Activated CD4-positive, alpha-beta memory T cell treated with anti-CD3 and anti-CD28 coated beads for 36 hours (primary cell): ENCODE results near the gene TIPIN. TPM values are rescaled to one million over a fixed set of nuclear protein-coding genes. Genes with fewer than 3 reads are reported as not detected.
"Not testable (repeated sequence)": the region's sequence is repeated elsewhere in the genome, so short reads cannot be mapped to it uniquely, and the experiment has no call there.

Experiments used
- CTCF ChIA-PET: fragments of 350-600 bp; sonication (Branson Sonifier 250); formaldehyde crosslinking; loops from one replicate; lab custom pipeline; 2021; ENCODE audit warnings: antibody characterized with exemption, inconsistent platforms; lab: Charles Lee
- POLR2A ChIA-PET: fragments of 350-600 bp; sonication (Branson Sonifier 250); formaldehyde crosslinking; loops from one replicate; lab custom pipeline; 2021; ENCODE audit warnings: antibody characterized with exemption; lab: Charles Lee
- DNase-seq: peaks from one replicate; pipeline ENCODE4 v3.0.0-alpha.2; 2020
- H3K27ac Mint-ChIP-seq: one replicate; pipeline ENCODE4 v1.8.0; 2021; ENCODE audit warnings: mixed read lengths
- H3K27me3 Mint-ChIP-seq: one replicate; pipeline ENCODE4 v1.8.0; 2021; ENCODE audit warnings: mixed read lengths
- H3K36me3 Mint-ChIP-seq: one replicate; pipeline ENCODE4 v1.8.0; 2021; ENCODE audit warnings: mixed read lengths
- H3K4me1 Mint-ChIP-seq: one replicate; pipeline ENCODE4 v1.8.0; 2021; ENCODE audit warnings: low read depth, mixed read lengths
- H3K4me3 Mint-ChIP-seq: one replicate; pipeline ENCODE4 v1.8.0; 2021; ENCODE audit warnings: mild to moderate bottlenecking, mixed read lengths
- H3K9me3 Mint-ChIP-seq: one replicate; pipeline ENCODE4 v1.8.0; 2021; ENCODE audit warnings: mixed read lengths
- intact Hi-C: fragments of 100-400 bp; cut with micrococcal nuclease; formaldehyde crosslinking; loops from one replicate; pipeline ENCODE4 v1.15.1; 2023
- total RNA-seq, 2 experiments: library from RNA; stranded (reverse); gene quantifications; one replicate each; pipeline ENCODE4 v1.2.3, GENCODE V29; 2021

The TIPIN gene
- total RNA-seq, 2 experiments from 2014 or later = 43.2 to 45.9 TPM

- Mint-ChIP-seq H3K4me3 (no peak overlapping the region), H3K9me3 (no peaks in the 10 kb centered on the region), H3K4me1 (no peaks in the 10 kb centered on the region), H3K27me3 (no peaks in the 10 kb centered on the region), H3K27ac (no peak overlapping the region), H3K36me3 (peaks cover 41% of the 10 kb centered on the region)
- no peak for DNase-seq
- ChIA-PET CTCF (no interaction called here), POLR2A (interaction anchor here (0.6 kb wide), 1 partner anchor 51 kb away, joined by 3 read pairs; no protein-coding TSS in a partner anchor)
- intact Hi-C loops = no loop called here
These were observed 28.7 kb downstream of the TIPIN start for GRCh38 chr15:66327736-66328135.

GRCh38 chr15:66326051-66326450, 30.4 kb downstream of the TIPIN start:
- no peak for DNase-seq
- ChIA-PET POLR2A (no interaction called here), CTCF (no interaction called here)
- H3K9me3 Mint-ChIP-seq = no peaks in the 10 kb centered on the region
- no peaks in the 10 kb centered on the region for H3K4me1 Mint-ChIP-seq
- no peak overlapping the region for H3K27ac Mint-ChIP-seq
- peaks cover 42% of the 10 kb centered on the region for H3K36me3 Mint-ChIP-seq
- intact Hi-C loops = no loop called here
- no peak overlapping the region for H3K4me3 Mint-ChIP-seq
- H3K27me3 Mint-ChIP-seq = no peaks in the 10 kb centered on the region

- DNase-seq = no peak
- intact Hi-C loops = no loop called here
- ChIA-PET POLR2A (no interaction called here), CTCF (interaction anchor here (2.4 kb wide), 1 partner anchor 175 kb away, joined by 7 read pairs; the partner anchor contains the start of gene SNAPC5)
- Mint-ChIP-seq H3K36me3 (peaks cover 36% of the 10 kb centered on the region), H3K4me1 (no peaks in the 10 kb centered on the region), H3K9me3 (no peaks in the 10 kb centered on the region), H3K4me3 (no peak overlapping the region), H3K27me3 (no peaks in the 10 kb centered on the region), H3K27ac (no peak overlapping the region)
These were observed 33.1 kb downstream of the TIPIN start for GRCh38 chr15:66323312-66323928.

- intact Hi-C loops = no loop called here
- DNase-seq = no peak
- no peaks in the 10 kb centered on the region for H3K27me3 Mint-ChIP-seq
- H3K4me1 Mint-ChIP-seq = no peaks in the 10 kb centered on the region
- CTCF ChIA-PET = no interaction called here
- no peaks in the 10 kb centered on the region for H3K9me3 Mint-ChIP-seq
- no peak overlapping the region for H3K27ac Mint-ChIP-seq
- peaks cover 29% of the 10 kb centered on the region for H3K36me3 Mint-ChIP-seq
- POLR2A ChIA-PET = no interaction called here
- H3K4me3 Mint-ChIP-seq = no peak overlapping the region
These were observed 44.3 kb downstream of the TIPIN start for GRCh38 chr15:66312144-66312543.

- ChIA-PET CTCF (no interaction called here), POLR2A (no interaction called here)
- H3K27me3 Mint-ChIP-seq = no peaks in the 10 kb centered on the region
- no peak overlapping the region for H3K4me3 Mint-ChIP-seq
- peaks cover 26% of the 10 kb centered on the region for H3K36me3 Mint-ChIP-seq
- H3K9me3 Mint-ChIP-seq = no peaks in the 10 kb centered on the region
- DNase-seq = no peak
- intact Hi-C loops = no loop called here
- no peak overlapping the region for H3K27ac Mint-ChIP-seq
- H3K4me1 Mint-ChIP-seq = no peaks in the 10 kb centered on the region
These were observed 45.7 kb downstream of the TIPIN start for GRCh38 chr15:66310786-66311185.

GRCh38 chr15:66309828-66310227, 46.7 kb downstream of the TIPIN start:
- no peak overlapping the region for H3K4me3 Mint-ChIP-seq
- H3K9me3 Mint-ChIP-seq = no peaks in the 10 kb centered on the region
- no peak overlapping the region for H3K27ac Mint-ChIP-seq
- no peak for DNase-seq
- ChIA-PET CTCF (no interaction called here), POLR2A (no interaction called here)
- H3K27me3 Mint-ChIP-seq = no peaks in the 10 kb centered on the region
- H3K4me1 Mint-ChIP-seq = no peaks in the 10 kb centered on the region
- intact Hi-C loops = no loop called here
- H3K36me3 Mint-ChIP-seq = peaks cover 22% of the 10 kb centered on the region

- H3K4me3 Mint-ChIP-seq = no peak overlapping the region
- POLR2A ChIA-PET = no interaction called here
- intact Hi-C loops = no loop called here
- H3K4me1 Mint-ChIP-seq = no peaks in the 10 kb centered on the region
- CTCF ChIA-PET = interaction anchor here (0.6 to 1.3 kb wide), 2 partner anchors 11 to 22 kb away, joined by 3 read pairs; no protein-coding TSS in a partner anchor
- peaks cover 19% of the 10 kb centered on the region for H3K36me3 Mint-ChIP-seq
- H3K27me3 Mint-ChIP-seq = no peaks in the 10 kb centered on the region
- DNase-seq = no peak
- H3K9me3 Mint-ChIP-seq = no peaks in the 10 kb centered on the region
- no peak overlapping the region for H3K27ac Mint-ChIP-seq
These were observed 48.0 kb downstream of the TIPIN start for GRCh38 chr15:66308531-66308930.

- CTCF ChIA-PET = interaction anchor here (1.2 kb wide), 1 partner anchor 192 kb away, joined by 3 read pairs; no protein-coding TSS in a partner anchor
- Mint-ChIP-seq H3K27ac (no peak overlapping the region), H3K27me3 (no peaks in the 10 kb centered on the region), H3K4me3 (no peak overlapping the region), H3K4me1 (no peaks in the 10 kb centered on the region), H3K9me3 (no peaks in the 10 kb centered on the region), H3K36me3 (peaks cover 12% of the 10 kb centered on the region)
- POLR2A ChIA-PET = no interaction called here
- intact Hi-C loops = no loop called here
- no peak for DNase-seq
These were observed 50.1 kb downstream of the TIPIN start for GRCh38 chr15:66306381-66306780.

- H3K4me1 Mint-ChIP-seq, H3K36me3 Mint-ChIP-seq, H3K9me3 Mint-ChIP-seq, H3K27me3 Mint-ChIP-seq, DNase-seq, intact Hi-C loops, H3K27ac Mint-ChIP-seq, POLR2A ChIA-PET, H3K4me3 Mint-ChIP-seq: not testable (repeated sequence)
- CTCF ChIA-PET = interaction anchor here (0.5 kb wide), 1 partner anchor 168 kb away, joined by 3 read pairs; no protein-coding TSS in a partner anchor
These were observed 52.1 kb downstream of the TIPIN start for GRCh38 chr15:66304425-66304824.

- CTCF ChIA-PET = interaction anchor here (1.6 kb wide), 1 partner anchor 15 kb away, joined by 5 read pairs; no protein-coding TSS in a partner anchor
- intact Hi-C loops = no loop called here
- peaks cover under 1% of the 10 kb centered on the region for H3K4me1 Mint-ChIP-seq
These were observed 53.8 kb downstream of the TIPIN start for GRCh38 chr15:66302489-66303278.

GRCh38 chr15:66298803-66299251, 57.7 kb downstream of the TIPIN start:
- ChIA-PET POLR2A (no interaction called here), CTCF (interaction anchor here (1.2 kb wide), 1 partner anchor 11 kb away, joined by 4 read pairs; no protein-coding TSS in a partner anchor)
- Mint-ChIP-seq H3K27me3 (no peaks in the 10 kb centered on the region), H3K9me3 (no peaks in the 10 kb centered on the region), H3K4me3 (no peak overlapping the region), H3K27ac (no peak overlapping the region), H3K36me3 (peaks cover 13% of the 10 kb centered on the region), H3K4me1 (peaks cover 20% of the 10 kb centered on the region)
- DNase-seq = no peak
- intact Hi-C loops = loop anchor here (10.0 kb wide), 1 partner anchor 684 kb away; the partner anchor contains the start of gene INTS14

More at GRCh38 chr15:66302489-66303278, 53.8 kb downstream of the TIPIN start:
- POLR2A ChIA-PET = no interaction called here
- H3K36me3 Mint-ChIP-seq = peaks cover 7% of the 10 kb centered on the region
- no peaks in the 10 kb centered on the region for H3K9me3 Mint-ChIP-seq
- no peaks in the 10 kb centered on the region for H3K27me3 Mint-ChIP-seq
- no peak overlapping the region for H3K4me3 Mint-ChIP-seq
- no peak for DNase-seq
- H3K27ac Mint-ChIP-seq = no peak overlapping the region

GRCh38 chr15:66296186-66296585, 60.3 kb downstream of the TIPIN start:
- intact Hi-C loops = loop anchor here (10.0 kb wide), 1 partner anchor 681 kb away; the partner anchor contains the start of gene INTS14
- POLR2A ChIA-PET = interaction anchor here (0.6 kb wide), 1 partner anchor 42 kb away, joined by 3 read pairs; no protein-coding TSS in a partner anchor
- Mint-ChIP-seq H3K27me3 (no peaks in the 10 kb centered on the region), H3K9me3 (no peaks in the 10 kb centered on the region), H3K4me1 (peaks cover 32% of the 10 kb centered on the region), H3K4me3 (no peak overlapping the region), H3K27ac (no peak overlapping the region), H3K36me3 (peaks cover 13% of the 10 kb centered on the region)
- CTCF ChIA-PET = interaction anchor here (0.6 kb wide), 1 partner anchor 8 kb away, joined by 3 read pairs; no protein-coding TSS in a partner anchor
- no peak for DNase-seq
